ENCODE measurements around the gene PUS1.

The PUS1 gene

GRCh38 chr12:131933387-131933786 lies 4.3 kb downstream of the PUS1 start:
- no peak for TF ChIP-seq CTCF (conservative IDR thresholded peaks at IDR 0.05; ENCODE audit: low read depth, low read length)
- H3K4me3 ChIP-seq (ENCODE audit: low read length) = no peak overlapping the region
- DNase-seq (ENCODE audit: low read depth) = no peak

GRCh38 chr12:131934535-131934934 lies 5.5 kb downstream of the PUS1 start:
- DNase-seq (ENCODE audit: low read depth) = no peak
- H3K4me3 ChIP-seq (ENCODE audit: low read length) = no peak overlapping the region
- TF ChIP-seq CTCF (conservative IDR thresholded peaks at IDR 0.05; ENCODE audit: low read depth, low read length) = no peak

- DNase-seq (ENCODE audit: low read depth) = no peak
- no peak overlapping the region for H3K4me3 ChIP-seq (ENCODE audit: low read length)
- no peak for TF ChIP-seq CTCF (conservative IDR thresholded peaks at IDR 0.05; ENCODE audit: low read depth, low read length)
Observed at GRCh38 chr12:131938082-131938481, 9.0 kb downstream of the PUS1 start.

- H3K4me3 ChIP-seq (ENCODE audit: low read length) = no peak overlapping the region
- DNase-seq (ENCODE audit: low read depth) = no peak
- TF ChIP-seq CTCF (conservative IDR thresholded peaks at IDR 0.05; ENCODE audit: low read depth, low read length) = no peak
Observed at GRCh38 chr12:131939007-131939406, 9.9 kb downstream of the PUS1 start.

GRCh38 chr12:131940141-131940547 lies 11.1 kb downstream of the PUS1 start:
- no peak overlapping the region for H3K4me3 ChIP-seq (ENCODE audit: low read length)
- DNase-seq (ENCODE audit: low read depth) = no peak
- TF ChIP-seq CTCF (conservative IDR thresholded peaks at IDR 0.05; ENCODE audit: low read depth, low read length) = no peak

GRCh38 chr12:131941116-131941986 lies 12.3 kb downstream of the PUS1 start:
- H3K4me3 ChIP-seq (ENCODE audit: low read length) = no peak overlapping the region
- no peak for TF ChIP-seq CTCF (conservative IDR thresholded peaks at IDR 0.05; ENCODE audit: low read depth, low read length)
- DNase-seq (ENCODE audit: low read depth) = no peak

- TF ChIP-seq CTCF (conservative IDR thresholded peaks at IDR 0.05; ENCODE audit: low read depth, low read length) = no peak
- no peak overlapping the region for H3K4me3 ChIP-seq (ENCODE audit: low read length)
- no peak for DNase-seq (ENCODE audit: low read depth)
Observed at GRCh38 chr12:131941987-131942341, 12.9 kb downstream of the PUS1 start.

Measured in retinal pigment epithelial cell (primary cell).